Stimulated activated effector memory CD8-positive, alpha-beta T cell treated with anti-CD3 and anti-CD28 coated beads, Interleukin-12 subunit alpha, Interleukin-12 subunit beta, amount 100 ng/mL, for 72 hours (primary cell): ENCODE measurements around the gene PTPN2.

Experiments used
- ATAC-seq: fragments of 150-1000 bp; cut with Tn5 transposase; 2 replicates; pipeline ENCODE4 v1.10.0; 2021
- DNase-seq, 2 donors: peaks; one replicate each; pipeline ENCODE4 v3.0.0; 2021 to 2022; ENCODE audit warnings: low spot score in 2 of 2
- H3K27ac Mint-ChIP-seq: one replicate; pipeline ENCODE4 v1.8.0; 2022; ENCODE audit warnings: mild to moderate bottlenecking, mixed read lengths
- H3K36me3 Mint-ChIP-seq: one replicate; pipeline ENCODE4 v1.8.0; 2022; ENCODE audit warnings: mild to moderate bottlenecking, mixed read lengths
- H3K4me1 Mint-ChIP-seq: one replicate; pipeline ENCODE4 v1.8.0; 2022; ENCODE audit warnings: mixed read lengths
- H3K4me3 Mint-ChIP-seq: one replicate; pipeline ENCODE4 v1.8.0; 2022; ENCODE audit warnings: mild to moderate bottlenecking, mixed read lengths
- H3K9me3 Mint-ChIP-seq: one replicate; pipeline ENCODE4 v1.8.0; 2022; ENCODE audit warnings: mixed read lengths

The PTPN2 gene

DNA sequence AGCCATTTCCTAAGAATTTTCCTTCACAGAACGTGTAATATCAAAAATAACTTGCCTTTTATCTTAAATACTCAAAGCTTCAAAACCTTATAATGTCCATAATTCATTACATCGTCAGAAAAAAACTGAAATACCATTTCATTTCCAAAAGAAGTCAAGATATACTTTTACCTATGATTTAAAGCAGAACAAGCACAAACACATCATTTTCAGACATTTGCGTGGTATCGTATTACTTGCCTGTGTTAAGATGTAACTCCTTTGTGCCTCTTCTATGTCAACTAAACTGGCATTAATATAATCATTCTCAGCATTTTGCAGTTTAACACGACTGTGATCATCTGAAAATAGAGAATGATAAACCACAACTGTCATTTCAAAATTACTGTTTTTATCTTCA lies 47.5 kb downstream of the PTPN2 start:
- ATAC-seq (no peak), DNase-seq (no peak)
- Mint-ChIP-seq H3K4me1 (peaks cover 53% of the 10 kb centered on the region), H3K36me3 (peaks cover 44% of the 10 kb centered on the region), H3K4me3 (peak overlapping the region; percentile 14), H3K9me3 (no peaks in the 10 kb centered on the region), H3K27ac (peak overlapping the region; percentile 66)

DNA sequence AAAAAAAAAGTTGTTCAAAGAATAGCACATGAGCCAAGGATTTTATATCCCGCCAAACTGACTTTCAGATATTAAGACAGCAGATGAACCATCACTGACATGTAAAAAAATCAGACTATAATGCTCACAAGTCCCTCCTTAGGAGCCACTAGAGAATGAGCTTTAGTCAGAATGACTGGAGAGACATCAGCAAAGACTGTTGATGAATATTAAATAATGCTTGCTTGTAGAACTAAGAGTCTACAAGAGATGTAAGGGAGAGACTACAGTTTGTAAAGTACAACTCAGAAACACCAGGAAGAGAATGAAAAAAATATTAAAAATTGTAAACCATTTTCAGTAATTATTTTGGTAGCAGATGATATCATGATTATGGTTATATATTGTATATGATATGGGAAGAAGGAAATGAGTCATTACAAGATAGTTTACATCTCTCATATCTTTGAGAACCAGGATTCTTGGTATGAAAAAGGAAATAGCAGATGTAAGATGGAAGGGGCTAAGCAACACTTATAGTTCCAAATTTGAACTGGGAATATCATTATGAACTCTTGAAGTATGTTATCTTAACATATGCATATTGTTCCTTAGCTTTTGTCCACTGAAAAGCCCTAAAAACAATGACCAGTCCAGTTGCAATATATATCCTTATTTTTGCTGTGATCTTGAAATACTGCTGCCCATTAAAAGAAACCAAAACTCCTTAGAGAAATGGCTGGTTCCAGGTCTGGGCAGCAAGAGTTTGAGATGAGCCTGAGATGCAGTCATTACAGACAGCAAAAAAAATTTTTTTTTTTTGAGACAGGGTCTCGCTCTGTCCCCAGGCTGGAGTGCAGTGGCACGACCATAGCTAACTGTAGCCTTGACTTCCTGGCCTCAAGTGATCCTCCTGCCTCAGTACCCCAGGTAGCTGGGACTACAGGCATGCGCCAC lies 55.7 kb downstream of the PTPN2 start:
- Mint-ChIP-seq H3K9me3 (no peaks in the 10 kb centered on the region), H3K27ac (peak overlapping the region; percentile 1), H3K4me1 (peaks cover 21% of the 10 kb centered on the region), H3K36me3 (peaks cover 79% of the 10 kb centered on the region), H3K4me3 (no peak overlapping the region)
- DNase-seq (no peak), ATAC-seq (peak; percentile 67)

DNA sequence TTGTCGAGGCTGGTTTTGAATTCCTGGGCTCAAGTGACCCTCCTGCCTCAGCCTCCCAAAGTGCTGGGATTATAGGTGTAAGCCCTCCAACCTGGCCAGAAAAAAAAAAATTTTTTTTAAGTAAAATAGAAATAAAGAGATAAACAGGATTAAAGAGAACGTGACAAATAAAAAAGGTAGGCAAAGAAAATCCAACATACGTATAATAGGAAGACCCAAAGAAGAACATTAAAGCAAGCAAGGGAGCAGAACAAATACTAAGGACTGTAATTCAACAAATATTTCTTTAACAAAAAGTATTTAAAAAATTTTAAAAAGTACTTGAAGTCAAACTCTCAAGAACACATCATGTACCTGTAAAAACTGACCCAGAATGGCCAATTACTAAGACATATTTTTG lies 56.4 kb downstream of the PTPN2 start:
- peaks cover 16% of the 10 kb centered on the region for H3K4me1 Mint-ChIP-seq
- no peak for ATAC-seq
- H3K27ac Mint-ChIP-seq, result no peak overlapping the region
- peaks cover 76% of the 10 kb centered on the region for H3K36me3 Mint-ChIP-seq
- no peak overlapping the region for H3K4me3 Mint-ChIP-seq
- no peaks in the 10 kb centered on the region for H3K9me3 Mint-ChIP-seq
- no peak for DNase-seq

DNA sequence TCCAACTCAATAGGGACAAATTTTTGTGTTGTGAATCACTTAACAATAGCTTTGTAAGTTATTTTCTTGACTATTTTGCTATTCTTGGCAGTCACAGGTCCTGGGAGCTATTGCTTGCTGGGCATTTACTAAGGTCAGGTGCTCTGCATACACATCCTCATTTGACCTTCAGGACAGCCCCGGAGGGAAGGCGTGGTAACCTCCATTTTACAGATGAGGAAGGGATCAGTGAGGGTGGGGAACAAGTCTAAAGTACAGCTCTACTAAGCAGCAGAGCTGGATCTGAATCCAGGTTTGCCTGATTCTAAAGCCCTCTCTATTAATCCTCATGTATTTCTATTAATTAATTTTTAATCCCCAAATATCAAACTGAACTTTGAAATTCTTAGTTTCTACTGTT lies 58.8 kb downstream of the PTPN2 start:
- DNase-seq, result no peak
- Mint-ChIP-seq H3K27ac (no peak overlapping the region), H3K9me3 (no peaks in the 10 kb centered on the region), H3K36me3 (peaks cover 91% of the 10 kb centered on the region), H3K4me1 (peaks cover 16% of the 10 kb centered on the region), H3K4me3 (no peak overlapping the region)
- no peak for ATAC-seq

DNA sequence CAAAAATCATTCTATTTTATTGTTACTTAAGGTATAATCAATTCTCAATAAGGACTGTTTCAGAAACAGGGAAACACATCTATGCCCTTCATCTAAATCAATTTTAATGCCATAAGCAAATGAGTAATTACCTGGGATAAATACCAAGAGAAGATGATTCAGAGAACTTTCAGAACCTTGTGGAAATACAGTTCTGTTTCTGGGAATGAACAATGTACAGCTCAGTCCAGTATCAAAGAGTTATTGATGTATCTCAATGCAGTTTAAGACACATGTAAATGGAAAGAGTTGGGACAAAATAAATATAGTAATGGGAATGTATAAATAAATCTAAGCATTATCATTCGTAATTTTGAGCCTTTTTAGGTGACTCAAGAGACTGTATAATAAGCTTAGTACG lies 60.1 kb downstream of the PTPN2 start:
- no peak for DNase-seq
- Mint-ChIP-seq H3K36me3 (peaks cover 88% of the 10 kb centered on the region), H3K4me3 (no peak overlapping the region), H3K27ac (no peak overlapping the region), H3K9me3 (no peaks in the 10 kb centered on the region), H3K4me1 (peaks cover 16% of the 10 kb centered on the region)
- peak; percentile 47 for ATAC-seq

DNA sequence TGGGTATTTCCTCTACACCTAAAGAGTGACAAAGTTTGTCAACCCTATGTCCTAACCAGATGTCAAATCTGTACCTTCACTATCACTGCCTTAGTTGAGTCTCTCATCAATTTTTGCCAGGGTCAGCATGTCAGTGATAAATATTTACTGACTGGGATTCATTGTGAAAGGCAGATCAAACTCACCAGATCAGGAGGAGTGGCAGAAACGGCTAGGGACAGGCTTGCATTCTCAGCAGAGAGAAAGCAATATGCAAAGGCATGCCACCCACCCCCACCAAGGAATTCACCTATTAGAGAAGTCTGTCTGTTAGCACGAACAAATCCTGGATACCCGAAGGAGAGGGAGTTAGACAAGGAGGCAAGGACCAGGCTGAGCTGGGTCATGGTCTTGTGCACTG lies 62.6 kb downstream of the PTPN2 start:
- no peak for ATAC-seq
- H3K4me1 Mint-ChIP-seq, result peaks cover 9% of the 10 kb centered on the region
- no peak for DNase-seq
- H3K9me3 Mint-ChIP-seq, result no peaks in the 10 kb centered on the region
- peak overlapping the region; percentile 5 for H3K27ac Mint-ChIP-seq
- H3K4me3 Mint-ChIP-seq, result no peak overlapping the region
- H3K36me3 Mint-ChIP-seq, result peaks cover 88% of the 10 kb centered on the region

DNA sequence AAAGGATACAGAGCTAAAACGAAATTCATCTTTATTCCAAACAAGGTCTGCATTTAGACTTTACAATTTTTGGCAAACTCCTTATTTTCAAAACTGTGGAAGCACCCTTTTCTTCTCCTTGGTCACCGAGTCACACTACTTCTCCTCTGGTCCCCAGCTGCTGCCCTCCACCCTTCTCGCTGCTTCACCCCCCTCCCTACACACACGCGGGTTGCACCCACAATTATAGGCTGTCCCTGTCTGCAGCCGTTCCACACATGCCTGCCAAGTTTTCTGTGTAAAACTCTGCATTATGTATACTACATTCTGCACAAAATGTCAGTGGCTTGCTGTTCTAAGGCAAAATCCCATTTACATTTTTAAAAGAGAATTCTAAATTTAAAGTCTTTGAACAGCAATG lies 63.5 kb downstream of the PTPN2 start:
- no peaks in the 10 kb centered on the region for H3K9me3 Mint-ChIP-seq
- no peak overlapping the region for H3K4me3 Mint-ChIP-seq
- peak overlapping the region; percentile 5 for H3K27ac Mint-ChIP-seq
- peaks cover 88% of the 10 kb centered on the region for H3K36me3 Mint-ChIP-seq
- H3K4me1 Mint-ChIP-seq, result peaks cover 9% of the 10 kb centered on the region
- no peak for DNase-seq
- ATAC-seq, result no peak

DNA sequence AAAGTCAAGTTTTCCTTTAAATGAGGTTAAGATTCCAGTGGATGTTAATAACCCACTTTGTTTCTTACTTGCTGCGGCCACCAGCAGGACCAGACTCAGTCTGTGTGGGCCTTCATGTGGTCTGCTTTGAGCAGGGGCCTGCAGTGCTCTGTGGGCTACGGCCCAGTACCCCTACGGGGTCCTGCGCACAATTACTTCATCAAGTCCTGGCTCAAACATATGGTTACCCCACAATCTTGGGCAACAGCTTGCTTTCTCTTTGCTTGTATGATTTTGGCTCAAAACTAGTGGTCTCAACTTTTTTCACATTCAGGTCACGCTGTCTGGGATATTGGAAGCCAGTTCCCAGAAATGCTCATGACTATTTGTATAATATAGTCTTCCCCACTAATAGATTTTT lies 64.2 kb downstream of the PTPN2 start:
- H3K4me1 Mint-ChIP-seq, result peaks cover 9% of the 10 kb centered on the region
- DNase-seq, result no peak
- peaks cover 84% of the 10 kb centered on the region for H3K36me3 Mint-ChIP-seq
- H3K27ac Mint-ChIP-seq, result peak overlapping the region; percentile 43
- H3K9me3 Mint-ChIP-seq, result no peaks in the 10 kb centered on the region
- H3K4me3 Mint-ChIP-seq, result no peak overlapping the region
- ATAC-seq, result no peak

DNA sequence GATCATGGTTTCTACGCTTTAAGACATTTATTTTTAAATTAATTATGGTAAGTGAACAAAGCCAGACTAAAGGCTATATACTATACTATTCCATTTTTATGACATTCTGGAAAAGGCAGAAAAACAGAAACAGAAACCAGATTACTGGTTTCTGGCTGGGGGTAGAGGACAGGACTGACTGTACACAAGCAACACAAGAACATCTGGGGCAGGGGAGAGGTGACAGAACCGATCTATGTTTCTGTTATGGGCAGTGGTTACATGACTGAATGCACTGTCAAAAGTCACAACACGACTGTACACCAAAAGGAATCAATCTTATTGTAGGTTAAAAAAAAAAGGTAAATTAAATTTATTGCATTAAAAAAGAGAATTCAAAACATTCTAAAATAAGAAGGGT lies 64.7 kb downstream of the PTPN2 start:
- Mint-ChIP-seq H3K27ac (peak overlapping the region; percentile 43), H3K36me3 (peaks cover 84% of the 10 kb centered on the region), H3K4me3 (no peak overlapping the region), H3K4me1 (peaks cover 7% of the 10 kb centered on the region), H3K9me3 (no peaks in the 10 kb centered on the region)
- DNase-seq (no peak), ATAC-seq (peak; percentile 94)

DNA sequence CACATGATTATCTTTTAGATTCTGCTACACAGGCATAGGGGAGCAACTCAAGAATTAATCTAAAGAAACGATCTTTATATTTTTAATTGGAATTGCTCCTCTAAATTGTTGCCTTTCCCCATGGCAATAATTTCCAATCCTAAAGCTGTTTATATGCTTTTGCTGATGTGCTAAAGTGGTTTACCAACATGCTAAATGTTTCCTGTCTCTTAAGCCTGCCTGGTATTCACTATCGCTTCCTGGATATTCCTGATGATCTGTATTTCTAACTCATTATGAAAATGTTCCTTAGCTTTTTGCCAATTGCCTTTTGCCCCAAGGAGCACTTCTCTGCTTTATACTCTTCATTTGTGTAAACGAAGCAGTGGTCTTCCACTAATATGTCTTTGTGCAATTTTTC lies 65.8 kb downstream of the PTPN2 start:
- ATAC-seq (no peak), DNase-seq (no peak)
- no peak overlapping the region for H3K4me3 Mint-ChIP-seq
- no peaks in the 10 kb centered on the region for H3K9me3 Mint-ChIP-seq
- H3K36me3 Mint-ChIP-seq, result peaks cover 88% of the 10 kb centered on the region
- H3K27ac Mint-ChIP-seq, result no peak overlapping the region
- H3K4me1 Mint-ChIP-seq, result no peaks in the 10 kb centered on the region

DNA sequence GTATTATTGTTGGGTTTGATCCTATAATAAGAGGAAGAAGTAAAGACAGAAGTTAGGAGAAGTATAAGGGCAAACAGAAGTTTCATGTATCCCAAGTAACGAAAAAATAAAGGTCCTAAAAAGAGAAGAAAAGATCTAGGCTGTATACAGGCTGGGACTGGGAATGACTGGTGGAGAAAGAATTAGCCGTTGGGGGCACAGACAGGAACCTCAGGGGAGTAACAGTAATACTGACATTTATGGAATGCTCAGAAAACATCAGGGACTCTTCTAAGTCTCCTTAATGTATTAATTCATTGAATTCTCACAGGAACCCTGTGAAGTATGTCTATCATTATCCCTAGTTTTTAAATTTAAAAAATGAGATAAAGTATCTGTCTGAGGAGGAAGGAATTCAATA lies 67.6 kb downstream of the PTPN2 start:
- peaks cover 91% of the 10 kb centered on the region for H3K36me3 Mint-ChIP-seq

DNA sequence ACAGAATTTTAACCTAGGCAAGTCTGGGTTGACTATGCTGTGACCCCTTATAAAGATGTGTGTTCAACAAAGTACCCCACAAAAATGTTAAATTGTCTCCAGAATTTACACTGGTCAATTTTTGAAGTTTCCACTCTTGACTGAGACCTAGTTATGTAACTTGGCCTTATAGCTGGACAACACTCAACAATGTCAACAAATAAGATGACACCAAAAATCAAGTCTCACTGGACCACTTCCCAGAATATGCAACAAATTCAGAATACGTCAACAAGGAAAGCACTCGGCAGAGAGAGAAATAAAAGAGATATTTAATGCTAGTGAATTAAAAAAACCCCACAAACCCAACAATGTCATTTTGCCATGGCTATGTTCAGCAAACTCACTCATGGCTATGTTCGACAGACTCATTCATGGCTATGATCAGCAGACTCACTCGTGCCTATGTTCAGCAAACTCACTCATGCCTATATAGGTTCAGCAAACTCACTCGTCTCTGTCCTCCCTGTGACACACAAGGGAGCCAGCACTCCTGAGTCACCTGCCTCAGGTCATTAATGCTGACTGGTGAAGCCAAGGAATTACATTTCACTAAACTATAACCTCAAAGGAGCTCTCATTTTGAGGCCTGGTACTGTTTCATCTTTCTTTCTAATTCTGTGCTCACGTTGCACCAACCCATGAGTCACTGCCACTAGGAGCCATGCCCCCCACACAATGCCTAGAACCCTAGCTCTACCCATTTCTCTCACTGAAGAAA lies 72.7 kb downstream of the PTPN2 start:
- Mint-ChIP-seq H3K9me3 (no peaks in the 10 kb centered on the region), H3K4me1 (no peaks in the 10 kb centered on the region), H3K27ac (no peak overlapping the region), H3K4me3 (no peak overlapping the region), H3K36me3 (peaks cover 68% of the 10 kb centered on the region)
- ATAC-seq (peak; percentile 95), DNase-seq (no peak)

More for the DNA sequence above, 67.6 kb downstream of the PTPN2 start:
- ATAC-seq, result no peak
- Mint-ChIP-seq H3K4me1 (no peaks in the 10 kb centered on the region), H3K4me3 (no peak overlapping the region), H3K27ac (peak overlapping the region; percentile 4), H3K9me3 (no peaks in the 10 kb centered on the region)
- no peak for DNase-seq

DNA sequence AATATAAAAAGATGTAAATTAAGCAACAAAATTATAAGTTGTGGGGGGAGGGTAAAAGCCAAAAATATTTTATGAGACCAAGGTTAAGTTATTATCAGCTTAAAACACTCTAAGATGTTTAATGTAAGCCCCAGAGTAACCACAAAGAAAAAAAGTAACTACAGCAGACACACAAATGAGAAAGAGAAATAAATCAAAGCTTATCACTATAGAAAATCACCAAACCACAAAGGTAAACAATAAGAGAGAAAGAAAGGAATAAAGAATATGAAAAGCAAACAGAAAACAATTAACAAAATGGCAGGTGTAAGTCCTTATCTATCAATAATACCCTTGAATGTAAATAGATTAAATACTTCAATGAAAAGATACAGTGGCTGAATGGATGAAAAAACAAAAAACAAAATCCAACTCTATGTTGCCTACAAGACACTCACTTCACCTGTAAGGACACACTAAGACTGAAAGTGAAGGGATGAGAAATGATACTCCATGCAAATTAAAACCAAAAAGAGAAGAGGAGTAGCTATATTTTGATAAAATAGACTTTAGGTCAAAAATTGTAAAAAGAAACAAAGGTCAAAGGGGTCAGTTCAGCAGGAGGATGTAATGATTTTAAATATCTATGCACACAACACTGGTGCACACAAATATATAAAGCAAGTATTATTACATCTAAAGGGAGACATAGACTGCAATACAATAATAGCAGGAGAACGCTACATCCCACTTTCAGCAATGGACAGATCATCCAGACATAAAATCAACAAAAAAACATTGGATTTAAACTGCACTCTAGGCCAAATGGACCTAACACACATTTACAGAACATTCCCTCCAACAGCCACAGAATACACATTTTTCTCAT lies 80.7 kb downstream of the PTPN2 start:
- ATAC-seq, result no peak

DNA sequence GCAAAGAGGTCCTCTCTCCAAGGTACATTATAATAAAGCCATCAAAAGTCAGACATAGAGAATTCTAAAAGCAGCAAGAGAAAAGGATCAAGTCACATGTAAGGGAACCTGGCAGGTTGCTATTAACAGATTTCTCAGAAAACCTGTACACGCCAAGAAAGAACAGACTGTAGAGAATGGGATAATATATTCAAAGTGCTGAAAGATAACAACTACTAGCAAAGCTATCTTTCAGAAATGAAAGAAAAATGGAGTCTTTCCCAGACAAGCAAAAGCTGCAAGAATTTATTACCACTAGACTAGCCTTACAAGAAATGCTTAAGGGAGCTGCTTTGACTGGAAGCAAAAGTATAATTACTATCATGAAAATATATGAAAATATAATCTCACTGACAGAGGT lies 81.5 kb downstream of the PTPN2 start:
- ATAC-seq (no peak), DNase-seq (no peak)
- Mint-ChIP-seq H3K4me1 (peaks cover 10% of the 10 kb centered on the region), H3K27ac (no peak overlapping the region), H3K4me3 (no peak overlapping the region), H3K9me3 (no peaks in the 10 kb centered on the region), H3K36me3 (peaks cover 52% of the 10 kb centered on the region)

More for the DNA sequence above, 80.7 kb downstream of the PTPN2 start:
- Mint-ChIP-seq H3K9me3 (no peaks in the 10 kb centered on the region), H3K27ac (peak overlapping the region; percentile 17), H3K36me3 (peaks cover 52% of the 10 kb centered on the region), H3K4me3 (no peak overlapping the region), H3K4me1 (peaks cover 10% of the 10 kb centered on the region)
- DNase-seq, result no peak

DNA sequence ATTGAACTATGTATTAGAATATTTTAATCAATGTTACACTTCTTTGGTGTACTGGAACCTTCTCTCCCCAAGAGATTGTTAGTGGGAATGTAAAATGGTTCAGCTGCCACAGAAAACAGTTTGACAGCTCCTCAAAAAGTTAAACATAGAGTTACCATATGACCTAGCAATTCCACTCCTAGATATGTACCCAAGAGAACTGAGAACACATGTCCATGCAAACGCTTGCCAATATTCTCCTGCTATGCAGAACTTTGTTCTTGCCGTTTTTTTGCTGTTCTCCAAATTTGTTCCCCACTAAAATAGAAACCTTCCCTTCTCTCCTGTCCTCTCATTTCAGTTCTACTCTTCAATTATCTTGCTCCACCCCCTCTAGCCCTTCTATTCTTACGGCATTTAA lies 87.6 kb downstream of the PTPN2 start:
- H3K4me3 Mint-ChIP-seq, result no peak overlapping the region
- no peaks in the 10 kb centered on the region for H3K9me3 Mint-ChIP-seq
- no peak for DNase-seq
- no peaks in the 10 kb centered on the region for H3K4me1 Mint-ChIP-seq
- ATAC-seq, result no peak
- H3K27ac Mint-ChIP-seq, result no peak overlapping the region
- peaks cover 88% of the 10 kb centered on the region for H3K36me3 Mint-ChIP-seq
